GM18505 (cell line): ENCODE results near the gene GPX7.
A peak's percentile ranks its signal among the peaks of the same experiment; 100 is the strongest.

Source experiments
- ATAC-seq: cut with Tn5 transposase; IDR thresholded peaks from one replicate; pipeline ENCODE4 v1.9.1; 2021; ENCODE audit not compliant: unreplicated experiment
- POLR2A ChIP-seq: IDR thresholded peaks from 4 replicates; pipeline ENCODE4 v1.6.1; 2011; ENCODE audit warnings: borderline replicate concordance; ENCODE audit not compliant: insufficient read depth, insufficient read length; ENCODE audit errors: extremely low read depth

GPX7 gene

DNA sequence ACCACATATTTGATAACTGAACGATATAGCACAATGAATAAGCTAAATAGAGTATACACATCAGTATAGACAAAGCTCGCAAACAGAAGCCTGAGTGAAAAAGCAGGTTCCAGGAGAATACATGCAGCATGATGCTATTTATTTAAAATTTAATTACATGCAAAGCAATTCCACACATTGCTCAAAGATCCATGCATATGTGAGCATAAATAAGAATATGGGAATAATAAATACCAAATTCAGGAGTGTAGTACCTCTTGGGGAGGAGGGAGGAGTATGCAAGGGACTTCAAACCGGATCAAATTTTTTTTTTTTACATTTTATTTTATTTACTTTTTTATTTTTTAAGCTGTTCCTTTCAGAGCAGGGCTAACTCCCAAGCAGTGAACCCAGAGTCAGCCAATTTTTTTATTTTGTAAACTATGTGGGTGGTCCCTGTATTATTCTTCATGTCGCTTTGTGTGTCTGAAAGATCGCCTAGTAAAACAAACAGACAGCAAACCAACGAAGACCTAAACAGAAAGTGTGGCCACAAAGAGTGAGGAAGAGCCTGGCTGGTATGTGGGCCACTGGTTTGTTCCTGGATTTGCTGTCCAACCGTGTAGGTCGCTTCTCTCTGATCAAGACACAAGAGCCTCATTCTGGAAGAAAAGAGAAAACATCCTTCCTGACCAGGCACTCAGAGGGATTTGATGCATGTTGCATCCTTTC lies 26.6 kb downstream of the GPX7 start:
- no peak for ATAC-seq

DNA sequence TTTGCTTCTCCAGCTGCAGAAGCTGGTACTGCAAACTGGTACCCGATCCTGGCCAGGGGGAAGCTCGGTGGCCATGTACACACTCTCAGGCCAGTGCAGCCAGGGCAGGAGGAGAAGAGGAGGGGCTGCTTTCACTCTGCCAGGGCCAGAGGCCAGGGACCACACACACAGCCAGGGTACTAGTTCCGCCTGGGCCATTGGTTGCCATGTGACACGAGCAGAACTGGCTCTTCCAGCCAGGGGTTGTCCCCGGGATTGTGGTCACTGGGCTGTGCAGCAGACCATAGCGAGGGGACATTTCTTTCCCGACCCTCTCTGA lies 27.1 kb downstream of the GPX7 start:
- no peak for TF ChIP-seq POLR2A
- ATAC-seq, result no peak

More for the DNA sequence above, 26.6 kb downstream of the GPX7 start:
- no peak for TF ChIP-seq POLR2A

DNA sequence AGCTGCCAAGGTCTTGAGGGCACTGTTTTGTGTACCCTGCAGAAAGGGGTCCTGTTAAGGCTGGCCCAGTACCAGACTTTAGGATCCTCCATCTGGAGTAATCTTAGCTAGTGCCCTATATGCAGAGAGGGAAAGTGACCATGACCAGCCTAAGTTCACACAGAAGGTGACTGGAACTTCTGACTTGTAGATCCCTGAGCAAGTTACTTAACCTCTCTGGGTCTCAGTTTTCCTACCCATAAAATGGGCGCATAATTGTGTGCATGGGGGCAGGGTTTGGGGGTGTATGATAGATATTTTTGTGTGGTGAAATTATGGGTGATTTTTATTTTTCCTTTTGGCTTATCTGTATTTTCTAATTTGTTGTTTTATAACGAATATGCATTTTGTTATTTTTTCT lies 27.5 kb downstream of the GPX7 start:
- no peak for ATAC-seq

DNA sequence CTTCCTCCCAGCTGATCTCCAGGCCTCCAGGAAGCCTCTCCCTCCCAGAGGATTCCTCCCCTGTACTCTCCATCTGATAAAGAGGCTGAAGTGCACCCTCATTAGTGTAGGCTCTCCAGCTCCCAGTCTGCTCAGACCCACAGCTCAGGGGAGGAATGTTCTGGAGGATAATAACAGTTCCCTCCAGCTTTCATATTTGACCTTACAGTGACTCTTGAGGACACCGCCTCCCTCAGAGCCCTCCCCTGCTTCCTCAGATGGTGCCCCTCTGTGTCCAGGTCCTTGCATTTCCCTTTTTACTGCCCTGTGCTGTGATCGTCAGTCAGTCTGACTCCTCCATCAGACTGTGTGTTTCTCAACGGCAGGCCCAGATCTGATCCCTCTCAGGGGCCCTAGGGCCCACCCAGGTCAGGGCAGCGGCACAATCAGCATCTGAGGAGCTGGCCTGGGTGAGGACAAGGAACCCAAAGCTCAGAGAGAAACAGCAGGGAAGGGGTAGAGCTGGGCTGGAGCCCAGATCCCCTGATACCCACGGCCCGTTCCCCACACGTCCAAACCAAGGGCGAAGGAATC lies 29.7 kb downstream of the GPX7 start:
- no peak for ATAC-seq
- TF ChIP-seq POLR2A, result no peak

More for the DNA sequence above, 27.5 kb downstream of the GPX7 start:
- TF ChIP-seq POLR2A, result no peak

DNA sequence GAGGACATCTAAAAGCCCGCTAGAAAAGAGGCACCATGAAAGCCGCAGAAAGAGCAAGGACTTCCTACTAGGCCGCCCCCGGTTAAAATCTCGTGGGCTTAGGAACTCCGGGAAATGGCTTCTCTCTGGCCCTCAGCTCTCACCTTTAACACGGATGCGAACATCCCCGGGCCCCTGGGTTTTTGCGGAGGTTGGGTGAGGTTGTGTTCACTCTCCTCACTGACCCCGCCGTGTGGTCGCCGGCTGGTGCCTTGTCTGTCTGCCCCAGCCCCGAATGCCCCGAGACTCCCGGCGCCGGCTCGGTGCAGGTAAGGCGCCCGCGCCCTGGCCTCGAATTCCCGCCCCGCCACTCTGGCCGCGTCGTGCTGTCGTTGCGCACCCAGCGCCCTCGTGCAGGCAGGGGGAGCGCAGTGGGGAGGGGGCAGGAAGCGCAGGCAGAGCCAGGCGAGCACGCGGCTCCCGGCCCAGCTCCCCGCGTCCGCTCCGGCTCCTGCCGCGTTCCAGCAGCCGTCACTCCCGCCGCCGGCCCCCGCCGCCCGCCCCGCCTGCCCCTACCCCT lies 30.6 kb downstream of the GPX7 start, which contains the start of gene SHISAL2A:
TSS of gene SHISAL2A (plus strand) at position 437 of the 559 bp plus-strand sequence. CDS start 326 bp downstream, outside the sequence.
- TF ChIP-seq POLR2A, result no peak
- no peak for ATAC-seq

DNA sequence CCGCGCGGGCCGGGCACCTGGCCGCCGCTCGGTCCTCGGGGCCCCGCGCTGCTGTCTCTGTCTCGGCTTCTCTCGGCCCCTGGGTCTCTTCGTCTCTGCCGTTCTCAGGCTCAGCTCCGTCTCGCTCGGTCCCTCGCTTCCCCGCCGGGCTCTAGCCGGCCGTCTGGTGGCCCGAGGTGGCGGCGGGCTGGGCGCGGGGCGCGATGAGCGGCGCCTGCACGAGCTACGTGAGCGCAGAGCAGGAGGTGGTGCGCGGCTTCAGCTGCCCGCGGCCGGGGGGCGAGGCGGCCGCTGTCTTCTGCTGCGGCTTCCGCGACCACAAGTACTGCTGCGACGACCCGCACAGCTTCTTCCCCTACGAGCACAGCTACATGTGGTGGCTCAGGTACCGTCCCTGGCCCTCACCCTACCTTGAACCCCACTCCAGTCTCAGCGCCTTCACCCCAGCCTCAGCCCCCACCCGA lies 31.2 kb downstream of the GPX7 start:
- ATAC-seq, result no peak
- TF ChIP-seq POLR2A, result peak; percentile 40

DNA sequence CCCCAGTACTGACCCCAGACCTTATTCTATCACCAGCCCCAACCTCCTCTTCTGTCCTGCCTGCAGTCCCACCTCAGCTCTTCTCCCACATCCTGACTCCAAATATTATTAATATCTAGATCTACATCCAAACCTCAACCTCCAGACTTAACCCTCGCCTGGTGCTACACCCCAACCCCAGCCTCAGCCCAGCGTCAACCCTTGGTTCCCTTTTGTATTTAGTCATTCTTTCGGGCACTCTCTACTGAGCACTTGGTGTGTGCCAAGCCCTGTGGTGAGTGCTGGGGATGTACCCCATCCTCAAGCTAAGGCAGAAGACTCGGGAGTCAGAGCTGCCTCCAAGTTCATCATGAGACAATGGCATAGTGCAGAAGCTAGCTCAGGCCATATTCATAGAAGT lies 31.9 kb downstream of the GPX7 start:
- no peak for TF ChIP-seq POLR2A
- no peak for ATAC-seq

DNA sequence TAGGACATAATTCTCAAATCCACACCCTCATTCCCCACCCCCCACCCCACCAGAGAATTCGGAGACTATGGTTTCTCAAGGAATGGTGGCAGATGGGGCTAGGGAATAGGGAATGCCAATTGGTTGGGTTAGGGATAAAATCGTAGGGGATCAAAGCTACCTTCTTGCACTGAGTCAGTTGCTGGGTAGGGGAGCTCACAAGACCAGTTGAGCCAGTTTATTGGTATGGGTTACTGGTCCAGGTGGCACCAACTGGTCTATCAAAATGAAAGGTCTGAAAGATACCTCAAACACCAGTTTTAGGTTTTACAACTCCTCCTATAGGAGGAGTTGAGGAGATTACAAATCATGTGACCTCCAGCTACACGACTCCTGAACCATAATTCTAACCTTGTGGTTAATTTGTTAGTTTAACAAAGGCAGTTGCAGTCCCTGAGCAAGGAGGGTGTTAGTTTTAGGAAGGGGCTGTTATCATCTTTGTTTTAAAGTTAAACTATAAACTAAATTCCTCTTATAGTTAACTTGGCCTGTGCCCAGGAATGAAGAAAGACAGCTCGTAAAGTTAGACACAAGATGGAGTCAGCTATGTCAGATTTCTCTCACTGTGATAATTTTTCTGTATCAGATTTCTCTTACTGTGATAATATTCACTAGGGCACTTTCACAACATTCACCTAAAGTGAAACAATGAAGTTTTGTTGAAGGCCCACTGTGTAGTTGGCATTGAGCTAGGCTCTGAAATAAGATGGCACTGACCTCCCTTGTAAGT lies 33.3 kb downstream of the GPX7 start:
- TF ChIP-seq POLR2A, result no peak
- no peak for ATAC-seq

DNA sequence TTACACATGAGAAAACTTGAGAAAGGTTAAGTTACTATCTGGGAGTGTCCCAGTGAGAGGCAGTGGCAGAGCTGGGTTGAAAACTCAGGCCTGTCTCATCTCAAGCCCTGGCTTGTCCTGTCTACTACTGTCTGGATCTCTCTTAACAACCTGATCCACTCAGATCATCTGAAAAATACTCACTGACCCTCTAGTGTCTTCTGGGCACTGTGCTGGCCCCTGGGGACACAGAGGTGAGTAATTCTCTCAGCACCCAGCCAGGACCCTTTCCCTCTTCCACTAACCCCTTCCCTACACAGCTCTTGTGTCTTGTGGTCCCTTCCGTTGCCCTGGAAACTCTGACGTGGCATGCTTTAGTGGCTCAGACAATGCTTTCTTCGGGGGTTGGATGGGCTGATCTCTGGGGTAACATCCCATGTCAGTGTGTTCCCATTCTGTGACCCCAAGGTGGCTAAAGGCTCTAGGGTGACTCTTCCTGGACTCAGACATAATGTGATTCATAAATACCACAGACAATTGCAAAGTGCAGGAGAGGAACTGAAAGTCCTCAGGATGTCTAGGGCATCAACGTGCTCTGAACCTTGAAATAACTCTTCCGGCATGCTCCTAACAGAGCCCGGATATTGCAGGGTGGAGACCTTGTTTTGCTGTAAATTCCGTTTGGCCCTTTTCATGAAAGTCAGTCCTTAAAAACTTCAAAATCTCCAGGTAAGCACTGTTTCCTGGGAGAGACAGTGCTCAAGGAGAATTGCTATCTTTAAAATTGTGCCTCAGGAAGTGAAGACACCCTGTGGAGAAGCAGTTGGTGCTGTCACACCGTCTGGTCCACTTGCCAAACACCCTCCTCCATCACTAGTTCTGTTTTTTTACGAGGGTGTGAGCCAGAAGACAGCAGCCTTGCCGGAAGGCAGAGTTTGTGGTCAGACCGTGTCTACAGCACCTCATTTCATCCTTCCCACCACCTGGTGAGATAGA lies 34.8 kb downstream of the GPX7 start:
- peak; percentile 70 for ATAC-seq
- TF ChIP-seq POLR2A, result no peak

DNA sequence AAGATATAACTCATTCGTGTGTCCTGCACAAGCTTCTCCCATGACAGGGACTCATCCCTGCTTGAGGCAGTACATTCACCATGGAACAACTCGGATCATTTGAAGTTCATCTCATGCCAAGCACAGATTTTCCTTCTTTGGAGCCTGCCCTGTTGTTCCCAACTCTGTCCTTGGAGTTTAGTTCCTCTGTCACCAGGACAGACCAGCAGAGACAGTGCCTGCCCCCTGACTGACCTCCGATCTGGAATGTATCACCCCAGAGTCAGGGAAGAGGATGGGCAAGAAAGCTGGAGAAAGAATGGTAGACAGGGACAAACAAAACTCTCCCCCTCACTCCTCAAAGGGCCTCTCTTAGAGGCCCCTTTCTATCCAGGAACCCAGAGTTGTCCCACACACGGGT lies 35.8 kb downstream of the GPX7 start:
- no peak for TF ChIP-seq POLR2A
- no peak for ATAC-seq

DNA sequence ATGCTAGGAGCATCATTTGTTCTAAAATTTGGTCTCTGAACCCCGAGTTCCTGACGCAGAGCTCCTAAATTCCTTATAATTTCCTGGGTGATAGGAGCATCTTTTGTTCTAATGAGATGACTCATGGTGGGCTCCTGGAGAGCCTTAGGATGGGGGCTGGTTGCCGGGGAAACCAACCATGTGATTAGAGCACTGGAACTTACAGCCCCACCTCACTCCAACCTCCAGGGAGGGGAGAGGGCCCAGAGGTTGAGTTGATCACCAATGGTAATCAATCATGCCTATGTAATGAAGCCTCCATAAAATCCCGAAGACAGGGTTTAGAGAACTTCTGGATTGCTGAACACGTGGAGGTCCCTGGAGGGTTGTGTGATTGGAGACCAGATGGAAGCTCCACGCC lies 38.5 kb downstream of the GPX7 start:
- TF ChIP-seq POLR2A, result no peak
- ATAC-seq, result no peak

DNA sequence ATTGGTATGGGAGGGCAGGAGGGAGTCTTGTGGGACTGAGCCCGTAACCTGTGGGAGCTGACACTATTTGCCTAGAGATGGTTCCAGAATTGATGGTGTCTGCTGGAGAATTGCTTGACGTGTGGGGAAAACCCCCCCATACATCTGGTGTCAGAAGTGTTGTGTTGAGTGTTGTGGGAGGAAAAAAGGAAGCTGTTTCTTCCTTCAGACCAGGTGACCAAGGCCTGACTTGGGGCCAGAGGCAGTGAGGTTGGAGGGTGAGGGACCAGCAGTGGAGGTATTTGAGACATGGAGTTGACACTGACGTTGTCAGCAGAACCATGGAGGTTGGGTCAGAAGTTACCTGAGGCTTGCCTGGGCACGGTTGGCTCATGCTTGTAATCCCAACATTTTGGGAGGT lies 39.1 kb downstream of the GPX7 start:
- TF ChIP-seq POLR2A, result no peak
- no peak for ATAC-seq
